IPS-20b (cell line): Measurements from ENCODE around the gene C22orf31.

Experiments used
- H3K27ac ChIP-seq: one replicate; pipeline ENCODE4 v1.5.1; 2013; ENCODE audit warnings: low read length
- H3K27me3 ChIP-seq: 2 replicates; pipeline ENCODE4 v1.6.1; 2013; ENCODE audit warnings: mild to moderate bottlenecking, low read length, inconsistent platforms; ENCODE audit not compliant: insufficient read depth
- H3K36me3 ChIP-seq: 2 replicates; pipeline ENCODE4 v1.6.1; 2013; ENCODE audit warnings: low read depth, mild to moderate bottlenecking, inconsistent platforms, low read length, moderate library complexity; ENCODE audit not compliant: insufficient read depth
- H3K4me1 ChIP-seq: 2 replicates; pipeline ENCODE4 v1.6.1; 2013; ENCODE audit warnings: mild to moderate bottlenecking, control low read depth, inconsistent platforms, low read length, moderate library complexity; ENCODE audit not compliant: insufficient read depth
- H3K4me3 ChIP-seq: 2 replicates; pipeline ENCODE4 v1.5.1; 2013; ENCODE audit warnings: mild to moderate bottlenecking, low read length, inconsistent platforms
- H3K9ac ChIP-seq: 2 replicates; pipeline ENCODE4 v1.6.1; 2013; ENCODE audit warnings: low read depth, mild to moderate bottlenecking, inconsistent platforms, low read length, moderate library complexity
- H3K9me3 ChIP-seq: 2 replicates; pipeline ENCODE4 v1.6.1; 2013; ENCODE audit warnings: mild to moderate bottlenecking, low read depth, low read length, inconsistent platforms; ENCODE audit not compliant: insufficient read depth

Gene C22orf31

DNA sequence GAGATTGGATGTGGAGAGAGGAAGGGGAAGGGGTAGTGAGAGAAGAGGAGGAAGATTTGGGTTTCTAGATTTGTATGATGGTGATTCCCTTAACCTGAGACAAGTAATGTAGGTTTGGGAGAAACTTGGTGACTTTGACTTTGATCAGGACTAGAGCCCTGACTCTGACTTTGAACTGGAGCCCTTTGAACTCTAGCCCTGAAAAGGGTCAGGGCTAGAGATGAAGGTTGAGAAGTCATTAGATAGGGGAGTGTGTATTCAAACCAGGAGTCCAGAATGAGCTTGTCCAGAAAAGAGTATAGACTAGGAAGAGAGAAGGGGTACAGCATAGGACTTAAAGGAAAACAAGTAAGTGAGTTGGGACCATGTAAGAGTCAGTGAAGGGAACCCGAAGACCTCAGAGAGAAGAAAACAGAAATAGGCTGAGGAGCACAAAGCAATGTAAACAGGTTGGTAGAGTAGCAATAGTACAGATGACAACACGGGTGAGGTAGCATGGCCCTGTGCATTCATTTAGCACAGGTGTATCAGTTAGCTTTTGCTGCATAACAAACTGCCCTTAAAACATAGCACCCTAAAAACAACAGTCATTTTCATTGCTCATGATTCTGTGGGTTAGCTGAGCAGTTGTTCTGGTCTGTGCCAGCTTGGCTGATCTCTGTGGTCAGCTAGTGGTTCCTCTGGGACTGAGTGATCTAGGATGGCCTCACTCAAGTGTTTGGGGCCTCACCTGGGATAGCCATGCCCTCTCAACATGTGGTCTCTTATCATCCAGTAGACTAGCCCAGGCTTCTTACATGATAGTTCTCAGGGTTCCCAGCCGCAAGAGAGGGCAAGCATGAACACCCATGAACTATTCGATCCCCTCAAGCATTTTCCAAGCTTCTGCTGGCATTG is 43.1 kb downstream of the C22orf31 start:
- Histone ChIP-seq H3K9ac (no peak overlapping the region), H3K4me3 (no peak overlapping the region), H3K36me3 (no peaks in the 10 kb centered on the region), H3K27ac (no peak overlapping the region), H3K9me3 (no peaks in the 10 kb centered on the region), H3K4me1 (peaks cover 17% of the 10 kb centered on the region), H3K27me3 (no peaks in the 10 kb centered on the region)

DNA sequence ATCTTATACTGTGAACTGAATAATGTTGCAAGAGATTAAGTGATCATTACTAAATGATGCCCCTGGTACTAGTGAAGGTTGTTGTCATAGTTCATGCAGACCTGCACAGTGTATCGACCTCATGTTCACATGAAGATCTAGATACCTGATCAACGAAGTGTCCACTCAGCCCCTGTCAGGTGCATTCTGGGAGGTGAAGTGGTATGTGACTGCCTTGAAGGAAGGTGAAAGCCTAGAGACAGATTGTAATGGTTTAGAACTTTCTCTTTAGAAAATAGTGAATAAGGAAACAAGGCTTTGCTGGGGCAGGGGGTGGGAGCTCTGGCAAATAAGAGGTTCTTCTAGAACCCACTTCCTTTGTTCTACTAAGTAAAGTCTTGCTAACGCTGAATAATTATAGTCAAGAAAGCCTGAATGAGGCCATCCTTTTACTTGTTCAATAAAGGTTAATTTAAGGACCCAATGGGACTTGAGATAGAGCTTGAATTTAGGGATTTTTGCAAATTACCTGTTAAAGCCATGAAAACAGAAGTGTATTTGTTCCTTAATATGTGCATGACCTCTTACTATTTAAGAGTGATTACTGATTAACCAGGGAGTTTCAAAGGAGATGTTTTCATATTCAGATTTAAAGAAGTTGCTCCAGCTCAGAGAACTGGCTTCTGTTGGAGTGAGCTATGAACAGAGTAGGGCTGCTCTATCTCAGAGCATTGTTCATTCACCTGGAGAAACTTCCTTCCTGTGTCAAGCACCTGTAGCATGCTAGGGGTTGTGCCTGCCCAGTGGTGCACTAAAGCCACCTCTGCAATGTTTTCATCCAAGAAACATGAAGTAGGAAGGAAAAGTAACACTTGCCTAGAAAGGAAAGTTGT is 45.3 kb downstream of the C22orf31 start:
- Histone ChIP-seq H3K4me1 (peaks cover 18% of the 10 kb centered on the region; the same call in 1 of the 2 replicates), H3K27ac (no peak overlapping the region)

DNA sequence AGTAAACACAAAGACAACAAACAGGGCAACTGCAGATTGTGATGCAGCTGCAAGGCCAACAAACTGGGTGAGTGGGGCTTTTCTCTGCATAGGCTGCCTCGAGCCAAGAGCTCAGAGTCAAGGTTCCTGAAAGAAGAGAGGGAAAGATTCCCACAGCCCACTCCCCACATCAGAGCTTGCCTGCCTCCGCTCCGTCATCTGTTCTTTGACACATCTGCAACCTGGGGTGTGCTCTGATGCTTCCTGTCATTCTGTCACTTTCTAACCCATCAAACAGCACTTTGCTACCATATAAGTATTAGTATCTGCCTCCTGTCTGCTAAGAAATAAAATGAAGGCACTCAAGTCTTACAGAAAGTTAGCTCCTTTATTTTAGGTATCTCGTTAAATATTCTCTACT is 46.9 kb downstream of the C22orf31 start:
- Histone ChIP-seq H3K9me3 (no peaks in the 10 kb centered on the region), H3K9ac (no peak overlapping the region), H3K27me3 (no peaks in the 10 kb centered on the region), H3K4me1 (peaks cover 23% of the 10 kb centered on the region; the same call in 1 of the 2 replicates), H3K4me3 (no peak overlapping the region), H3K27ac (no peak overlapping the region), H3K36me3 (no peaks in the 10 kb centered on the region)

More for the DNA sequence above, 45.3 kb downstream of the C22orf31 start:
- Histone ChIP-seq H3K4me3 (no peak overlapping the region), H3K27me3 (no peaks in the 10 kb centered on the region), H3K9ac (no peak overlapping the region), H3K36me3 (no peaks in the 10 kb centered on the region), H3K9me3 (no peaks in the 10 kb centered on the region)

DNA sequence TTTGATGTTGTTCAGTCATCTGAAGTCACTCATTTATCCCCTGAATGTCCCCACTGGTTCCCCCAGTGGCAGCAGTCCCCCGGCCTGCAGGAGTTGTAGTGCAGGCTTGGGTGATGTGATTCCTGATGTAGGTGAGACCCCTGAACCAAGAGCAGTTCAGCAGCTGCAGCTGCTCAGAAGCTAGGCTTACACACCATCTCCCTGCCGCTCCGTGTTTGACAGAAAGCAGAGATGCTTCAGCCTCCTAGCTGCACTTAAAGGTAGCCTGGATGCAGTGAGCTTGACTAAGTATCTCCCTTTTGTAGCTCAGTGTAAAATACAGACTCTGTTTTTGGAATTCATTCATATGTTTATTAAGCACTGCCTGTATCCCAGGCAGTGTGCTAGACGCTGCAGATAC is 47.3 kb downstream of the C22orf31 start:
- Histone ChIP-seq H3K4me3 (no peak overlapping the region), H3K9me3 (no peaks in the 10 kb centered on the region), H3K27ac (no peak overlapping the region), H3K9ac (no peak overlapping the region), H3K27me3 (no peaks in the 10 kb centered on the region), H3K36me3 (no peaks in the 10 kb centered on the region), H3K4me1 (peaks cover 23% of the 10 kb centered on the region; the same call in 1 of the 2 replicates)

DNA sequence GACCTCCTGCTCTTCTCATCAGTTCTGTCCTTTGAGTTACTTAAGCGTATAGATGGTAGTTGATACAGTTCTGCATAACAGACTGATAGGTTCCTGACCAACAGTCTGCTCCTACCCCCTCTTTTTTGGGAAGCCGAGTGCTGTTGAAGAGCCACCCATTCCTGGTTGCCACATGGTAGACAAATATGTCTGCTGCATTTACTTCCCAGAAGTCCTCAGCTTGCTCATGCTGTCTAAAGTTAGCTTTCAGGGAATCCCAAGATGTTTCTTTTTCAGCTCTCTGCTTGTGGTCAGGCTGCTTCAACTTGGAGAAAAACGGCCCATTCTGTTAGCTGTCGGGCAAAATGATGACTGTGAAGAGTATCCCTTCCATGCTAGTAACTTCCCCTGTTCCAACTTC is 48.7 kb downstream of the C22orf31 start:
- Histone ChIP-seq H3K9me3 (no peaks in the 10 kb centered on the region), H3K27ac (no peak overlapping the region), H3K4me1 (peaks cover 34% of the 10 kb centered on the region), H3K4me3 (no peak overlapping the region), H3K36me3 (no peaks in the 10 kb centered on the region), H3K27me3 (no peaks in the 10 kb centered on the region), H3K9ac (no peak overlapping the region)

DNA sequence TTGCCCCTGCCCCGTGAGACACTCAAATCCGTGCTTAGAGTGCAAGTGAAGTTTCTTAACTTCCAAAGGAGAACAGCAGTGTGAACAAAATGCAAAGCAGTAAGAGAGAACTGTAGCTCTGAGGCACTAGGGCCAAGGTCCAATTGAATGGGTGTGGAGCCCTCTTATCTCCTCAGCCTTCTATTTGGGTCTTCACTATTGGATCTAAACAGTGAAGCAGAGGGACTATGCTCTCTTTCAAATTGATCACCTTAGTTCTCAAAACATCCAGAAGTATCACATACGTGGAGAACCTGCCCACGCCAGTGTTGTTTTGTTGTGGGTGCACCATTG is 49.6 kb downstream of the C22orf31 start:
- H3K27ac ChIP-seq, result no peak overlapping the region
- H3K9me3 ChIP-seq, result no peaks in the 10 kb centered on the region
- H3K9ac ChIP-seq, result no peak overlapping the region
- H3K27me3 ChIP-seq, result no peaks in the 10 kb centered on the region
- H3K4me3 ChIP-seq, result no peak overlapping the region
- H3K4me1 ChIP-seq, result peaks cover 34% of the 10 kb centered on the region
- H3K36me3 ChIP-seq, result no peaks in the 10 kb centered on the region

DNA sequence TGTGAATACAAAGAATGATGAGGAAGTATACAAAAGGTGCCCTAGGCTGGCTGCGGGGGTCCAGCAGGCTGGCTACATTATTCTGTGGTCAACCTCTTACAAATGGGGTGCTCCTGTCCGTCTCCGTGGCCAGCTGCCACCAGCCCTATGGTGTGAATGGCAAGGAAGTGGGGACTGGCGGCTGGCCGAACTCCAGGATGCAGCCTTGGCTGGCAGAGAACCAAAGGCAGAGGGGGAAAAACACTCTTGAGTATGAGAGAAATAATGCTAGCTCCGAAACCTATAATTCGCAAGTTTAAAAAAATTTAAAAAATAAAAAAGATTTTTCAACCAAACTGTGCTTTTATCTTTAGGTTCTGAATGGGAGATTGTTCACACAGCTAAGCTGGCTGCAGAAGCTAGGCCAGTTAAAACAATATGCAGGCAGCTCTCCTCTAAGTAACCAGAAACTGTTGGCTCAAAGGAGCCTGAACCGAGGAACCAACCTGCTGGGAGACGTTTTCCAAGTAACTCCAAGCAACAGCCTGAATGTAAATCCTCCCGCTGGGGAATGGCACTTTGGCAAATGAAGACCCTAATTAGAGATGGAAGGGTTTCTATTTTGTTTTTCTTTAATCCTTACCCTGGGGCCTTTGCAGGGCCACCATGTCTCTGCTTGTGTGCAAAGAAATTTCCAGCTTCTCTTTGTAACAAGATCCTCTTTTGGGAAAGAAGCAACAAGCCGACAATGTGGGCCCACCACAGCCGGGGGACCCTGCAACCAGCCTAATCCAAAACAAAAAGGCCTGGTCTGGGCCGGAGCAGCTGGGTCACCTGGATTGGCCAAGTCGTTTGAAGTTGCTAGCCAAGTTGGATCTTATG is 50.2 kb downstream of the C22orf31 start:
- Histone ChIP-seq H3K4me3 (no peak overlapping the region), H3K9me3 (no peaks in the 10 kb centered on the region), H3K9ac (no peak overlapping the region), H3K27me3 (no peaks in the 10 kb centered on the region), H3K36me3 (no peaks in the 10 kb centered on the region), H3K27ac (peak overlapping the region; percentile 11), H3K4me1 (peaks cover 38% of the 10 kb centered on the region)

DNA sequence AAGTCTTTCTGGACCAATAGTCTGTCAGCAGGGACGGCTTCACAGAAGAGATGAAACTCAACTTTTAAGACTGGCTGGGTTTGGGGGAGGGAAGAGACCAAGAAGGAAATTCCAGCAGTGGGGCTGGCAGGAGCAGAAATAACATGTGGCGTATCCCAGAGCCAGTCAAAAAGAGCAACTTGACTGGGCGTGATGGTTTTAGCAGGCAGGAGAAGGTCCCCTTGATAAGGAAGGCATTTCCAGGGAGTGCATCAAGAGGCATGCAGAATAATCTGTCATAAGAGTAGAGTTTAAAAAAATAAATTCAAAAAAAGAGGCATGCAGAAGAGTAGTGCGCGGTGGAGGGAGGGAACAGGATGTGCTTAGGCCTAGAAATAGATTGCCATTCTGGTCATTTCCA is 52.5 kb downstream of the C22orf31 start:
- no peak overlapping the region for H3K9ac ChIP-seq
- peaks cover 39% of the 10 kb centered on the region for H3K4me1 ChIP-seq
- H3K27ac ChIP-seq, result no peak overlapping the region
- H3K27me3 ChIP-seq, result no peaks in the 10 kb centered on the region
- H3K36me3 ChIP-seq, result no peaks in the 10 kb centered on the region
- H3K4me3 ChIP-seq, result no peak overlapping the region
- H3K9me3 ChIP-seq, result no peaks in the 10 kb centered on the region
